ENCODE measurements around the gene NADK2. TPM values are rescaled to one million over a fixed set of nuclear protein-coding genes. Genes with fewer than 3 reads are reported as not detected.
"Not testable (repeated sequence)": the region's sequence is repeated elsewhere in the genome, so short reads cannot be mapped to it uniquely, and the experiment has no call there.

NADK2 gene, protein sequence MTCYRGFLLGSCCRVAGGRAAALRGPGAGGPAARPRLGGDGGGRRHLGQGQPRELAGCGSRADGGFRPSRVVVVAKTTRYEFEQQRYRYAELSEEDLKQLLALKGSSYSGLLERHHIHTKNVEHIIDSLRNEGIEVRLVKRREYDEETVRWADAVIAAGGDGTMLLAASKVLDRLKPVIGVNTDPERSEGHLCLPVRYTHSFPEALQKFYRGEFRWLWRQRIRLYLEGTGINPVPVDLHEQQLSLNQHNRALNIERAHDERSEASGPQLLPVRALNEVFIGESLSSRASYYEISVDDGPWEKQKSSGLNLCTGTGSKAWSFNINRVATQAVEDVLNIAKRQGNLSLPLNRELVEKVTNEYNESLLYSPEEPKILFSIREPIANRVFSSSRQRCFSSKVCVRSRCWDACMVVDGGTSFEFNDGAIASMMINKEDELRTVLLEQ
- 1.3 TPM for polyA plus RNA-seq (2012; ENCODE audit: low read depth, missing spikeins)

- TF ChIP-seq POU2F2 (IDR thresholded peaks at IDR 0.05; ENCODE audit: low read depth, low read length) (peak; percentile 85), TAF1 (IDR thresholded peaks at IDR 0.05; ENCODE audit: low read depth, low read length) (0 out of 2 replicates have a peak, but pooled peaks have one; percentile 10), POLR2AphosphoS5 (IDR thresholded peaks at IDR 0.05; ENCODE audit: low read depth, low read length) (no peak), SPI1 (IDR thresholded peaks at IDR 0.05; ENCODE audit: low read depth, low read length) (no peak), POLR2A (IDR thresholded peaks at IDR 0.05; ENCODE audit: low read depth, low read length) (no peak), PAX5 (IDR thresholded peaks at IDR 0.05; ENCODE audit: insufficient read depth, low read length, severe bottlenecking) (no peak)
- FAIRE-seq (peak; percentile 93), DNase-seq (ENCODE audit: insufficient read length, low spot score) (peak; percentile 88)
Observed at GRCh38 chr5:36241631-36242533, at the start of gene NADK2. Gene NADK2 (minus strand): TSS chr5:36241925. CDS start chr5:36241798, 127 bp downstream.

DNA sequence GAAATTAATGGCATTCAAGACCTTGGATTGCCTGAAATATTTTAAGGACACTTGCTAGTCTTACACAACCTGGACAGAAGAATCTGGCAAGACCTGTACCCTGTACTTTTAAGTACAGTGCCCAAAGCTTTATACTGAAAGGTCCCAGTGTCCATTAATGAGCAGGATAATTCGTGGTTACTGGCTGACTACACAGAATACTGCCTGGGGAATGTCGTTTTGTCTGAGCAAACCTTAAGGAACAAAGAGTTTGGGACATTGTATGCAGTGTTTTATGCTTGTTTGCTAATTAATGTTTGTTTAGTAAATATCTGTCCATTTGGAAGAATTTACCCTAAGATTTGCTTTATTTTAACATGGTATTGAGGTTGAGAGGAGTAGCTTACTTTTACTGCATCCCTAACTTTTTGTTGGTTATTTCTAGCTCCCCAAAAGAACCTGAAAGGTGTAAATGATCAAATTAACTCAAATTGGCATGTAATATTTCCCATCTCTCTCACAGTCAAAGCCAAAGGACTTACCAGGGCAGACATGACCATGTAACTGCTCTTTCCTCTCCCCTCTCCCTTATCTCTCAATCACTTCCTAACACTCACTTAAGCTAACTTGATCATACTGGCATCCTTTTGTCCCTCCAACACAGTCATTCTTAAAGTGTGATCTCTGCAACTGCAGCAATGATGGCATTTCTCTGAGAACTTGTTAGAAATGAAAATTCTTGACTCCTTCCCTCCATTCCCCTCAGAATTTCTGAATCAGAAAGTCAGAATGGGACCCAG is 44.3 kb upstream of the NADK2 start:
- DNase-seq (ENCODE audit: insufficient read length, low spot score) = no peak
- TF ChIP-seq TAF1 (IDR thresholded peaks at IDR 0.05; ENCODE audit: low read depth, low read length) (no peak), POU2F2 (IDR thresholded peaks at IDR 0.05; ENCODE audit: low read depth, low read length) (no peak), PAX5 (IDR thresholded peaks at IDR 0.05; ENCODE audit: insufficient read depth, low read length, severe bottlenecking) (no peak), POLR2AphosphoS5 (IDR thresholded peaks at IDR 0.05; ENCODE audit: low read depth, low read length) (no peak), SPI1 (IDR thresholded peaks at IDR 0.05; ENCODE audit: low read depth, low read length) (no peak), POLR2A (IDR thresholded peaks at IDR 0.05; ENCODE audit: low read depth, low read length) (no peak)
- FAIRE-seq = no peak

GRCh38 chr5:36283775-36284174 is 42.0 kb upstream of the NADK2 start:
- peak; percentile 35 for TF ChIP-seq SPI1 (IDR thresholded peaks at IDR 0.05; ENCODE audit: low read depth, low read length)
- not testable (repeated sequence) for DNase-seq (ENCODE audit: insufficient read length, low spot score); FAIRE-seq

- TF ChIP-seq POU2F2 (IDR thresholded peaks at IDR 0.05; ENCODE audit: low read depth, low read length) = no peak
- TF ChIP-seq POLR2AphosphoS5 (IDR thresholded peaks at IDR 0.05; ENCODE audit: low read depth, low read length) = no peak
- TF ChIP-seq TAF1 (IDR thresholded peaks at IDR 0.05; ENCODE audit: low read depth, low read length) = no peak
- TF ChIP-seq POLR2A (IDR thresholded peaks at IDR 0.05; ENCODE audit: low read depth, low read length) = no peak
- no peak for TF ChIP-seq PAX5 (IDR thresholded peaks at IDR 0.05; ENCODE audit: insufficient read depth, low read length, severe bottlenecking)
- TF ChIP-seq SPI1 (IDR thresholded peaks at IDR 0.05; ENCODE audit: low read depth, low read length) = no peak
- DNase-seq (ENCODE audit: insufficient read length, low spot score) (no peak), FAIRE-seq (no peak)
Observed at GRCh38 chr5:36281626-36282025, 39.9 kb upstream of the NADK2 start.

GRCh38 chr5:36279054-36279698 is 37.5 kb upstream of the NADK2 start:
- DNase-seq (ENCODE audit: insufficient read length, low spot score) = no peak
- no peak for TF ChIP-seq PAX5 (IDR thresholded peaks at IDR 0.05; ENCODE audit: insufficient read depth, low read length, severe bottlenecking)
- TF ChIP-seq SPI1 (IDR thresholded peaks at IDR 0.05; ENCODE audit: low read depth, low read length) = no peak
- no peak for TF ChIP-seq POU2F2 (IDR thresholded peaks at IDR 0.05; ENCODE audit: low read depth, low read length)
- no peak for TF ChIP-seq POLR2A (IDR thresholded peaks at IDR 0.05; ENCODE audit: low read depth, low read length)
- TF ChIP-seq POLR2AphosphoS5 (IDR thresholded peaks at IDR 0.05; ENCODE audit: low read depth, low read length) = no peak
- TF ChIP-seq TAF1 (IDR thresholded peaks at IDR 0.05; ENCODE audit: low read depth, low read length) = no peak
- FAIRE-seq = no peak

- no peak for FAIRE-seq
- no peak for DNase-seq (ENCODE audit: insufficient read length, low spot score)
- TF ChIP-seq TAF1 (IDR thresholded peaks at IDR 0.05; ENCODE audit: low read depth, low read length) = no peak
- TF ChIP-seq PAX5 (IDR thresholded peaks at IDR 0.05; ENCODE audit: insufficient read depth, low read length, severe bottlenecking) = no peak
- TF ChIP-seq SPI1 (IDR thresholded peaks at IDR 0.05; ENCODE audit: low read depth, low read length) = 0 out of 2 replicates have a peak, but pooled peaks have one; percentile 16
- TF ChIP-seq POLR2A (IDR thresholded peaks at IDR 0.05; ENCODE audit: low read depth, low read length) = no peak
- TF ChIP-seq POLR2AphosphoS5 (IDR thresholded peaks at IDR 0.05; ENCODE audit: low read depth, low read length) = no peak
Observed at GRCh38 chr5:36277521-36278176, 35.9 kb upstream of the NADK2 start.

- DNase-seq (ENCODE audit: insufficient read length, low spot score) (no peak), FAIRE-seq (no peak)
- TF ChIP-seq PAX5 (IDR thresholded peaks at IDR 0.05; ENCODE audit: insufficient read depth, low read length, severe bottlenecking) (no peak), POLR2A (IDR thresholded peaks at IDR 0.05; ENCODE audit: low read depth, low read length) (no peak), POLR2AphosphoS5 (IDR thresholded peaks at IDR 0.05; ENCODE audit: low read depth, low read length) (no peak), POU2F2 (IDR thresholded peaks at IDR 0.05; ENCODE audit: low read depth, low read length) (no peak), SPI1 (IDR thresholded peaks at IDR 0.05; ENCODE audit: low read depth, low read length) (no peak), TAF1 (IDR thresholded peaks at IDR 0.05; ENCODE audit: low read depth, low read length) (no peak)
Observed at GRCh38 chr5:36276864-36277263, 35.1 kb upstream of the NADK2 start.

All from GM12891 (cell line).